GM18508 (cell line): ENCODE measurements around the gene FOXB1.

ENCODE experiments used
- ATAC-seq: cut with Tn5 transposase; IDR thresholded peaks from one replicate; pipeline ENCODE4 v1.9.1; 2021; ENCODE audit warnings: moderate number of reproducible peaks; ENCODE audit not compliant: insufficient read depth, unreplicated experiment

Gene FOXB1

GRCh38 chr15:59998305-59998949 lies 5.7 kb upstream of the FOXB1 start:
- ATAC-seq, result no peak

GRCh38 chr15:59998950-59999611 lies 5.0 kb upstream of the FOXB1 start:
- no peak for ATAC-seq

GRCh38 chr15:59999612-60000112 lies 4.4 kb upstream of the FOXB1 start:
- ATAC-seq, result no peak

- no peak for ATAC-seq
These were observed 3.8 kb upstream of the FOXB1 start for GRCh38 chr15:60000113-60000823.

GRCh38 chr15:60000824-60001609 lies 3.1 kb upstream of the FOXB1 start:
- no peak for ATAC-seq

- no peak for ATAC-seq
These were observed 2.2 kb upstream of the FOXB1 start for GRCh38 chr15:60001610-60002527.

GRCh38 chr15:60002528-60003218 lies 1.4 kb upstream of the FOXB1 start:
- ATAC-seq, result no peak

- no peak for ATAC-seq
These were observed 685 bp upstream of the FOXB1 start for GRCh38 chr15:60003243-60004008.

- no peak for ATAC-seq
These were observed 788 bp downstream of the FOXB1 start for GRCh38 chr15:60004846-60005351.

GRCh38 chr15:60005352-60006202 lies 1.5 kb downstream of the FOXB1 start:
- ATAC-seq, result no peak

GRCh38 chr15:60006203-60006862 lies 2.2 kb downstream of the FOXB1 start:
- ATAC-seq, result no peak

GRCh38 chr15:60006873-60007272 lies 2.8 kb downstream of the FOXB1 start:
- no peak for ATAC-seq

- ATAC-seq, result no peak
These were observed 5.2 kb downstream of the FOXB1 start for GRCh38 chr15:60009124-60009960.

GRCh38 chr15:60009980-60010732 lies 6.0 kb downstream of the FOXB1 start:
- no peak for ATAC-seq

- ATAC-seq, result no peak
These were observed 6.7 kb downstream of the FOXB1 start for GRCh38 chr15:60010858-60011257.
